Putamen (tissue), 1 donor: ENCODE results near the gene NECTIN3.
A peak's percentile ranks its signal among the peaks of the same experiment; 100 is the strongest.

ENCODE experiments used
- DNase-seq: peaks from one replicate; pipeline ENCODE4 v3.0.0-alpha.2; 2016; ENCODE audit warnings: low spot score

Gene NECTIN3

GRCh38 chr3:111071257-111072030 is at the start of gene NECTIN3:
NECTIN3 (plus strand) TSS chr3:111071816; CDS start chr3:111072018, 202 bp downstream.
- DNase-seq = peak; percentile 91

- no peak for DNase-seq
Observed at GRCh38 chr3:111027868-111028267, 43.7 kb upstream of the NECTIN3 start.

GRCh38 chr3:111031538-111031937 is 40.1 kb upstream of the NECTIN3 start:
- no peak for DNase-seq

- no peak for DNase-seq
Observed at GRCh38 chr3:111032677-111033076, 38.9 kb upstream of the NECTIN3 start.

GRCh38 chr3:111033470-111034050 is 38.1 kb upstream of the NECTIN3 start:
- DNase-seq = no peak

GRCh38 chr3:111035316-111035715 is 36.3 kb upstream of the NECTIN3 start:
- DNase-seq = no peak

GRCh38 chr3:111035902-111036301 is 35.7 kb upstream of the NECTIN3 start:
- no peak for DNase-seq

GRCh38 chr3:111040959-111041358 is 30.7 kb upstream of the NECTIN3 start:
- DNase-seq = no peak

- DNase-seq = no peak
Observed at GRCh38 chr3:111045564-111045963, 26.1 kb upstream of the NECTIN3 start.

- DNase-seq = no peak
Observed at GRCh38 chr3:111047042-111047441, 24.6 kb upstream of the NECTIN3 start.

GRCh38 chr3:111047812-111048435 is 23.7 kb upstream of the NECTIN3 start:
- no peak for DNase-seq

GRCh38 chr3:111051354-111051753 is 20.3 kb upstream of the NECTIN3 start:
- no peak for DNase-seq

- DNase-seq = no peak
Observed at GRCh38 chr3:111068574-111068973, 3.0 kb upstream of the NECTIN3 start.

- no peak for DNase-seq
Observed at GRCh38 chr3:111069974-111070771, 1.4 kb upstream of the NECTIN3 start.

- DNase-seq = peak; percentile 46
Observed at GRCh38 chr3:111070772-111071256, 802 bp upstream of the NECTIN3 start.

GRCh38 chr3:111072031-111072921 is 660 bp downstream of the NECTIN3 start:
- DNase-seq = peak; percentile 33

GRCh38 chr3:111073218-111073617 is 1.6 kb downstream of the NECTIN3 start:
- DNase-seq = no peak

- DNase-seq = no peak
Observed at GRCh38 chr3:111076732-111077131, 5.1 kb downstream of the NECTIN3 start.

- no peak for DNase-seq
Observed at GRCh38 chr3:111077369-111077768, 5.8 kb downstream of the NECTIN3 start.

GRCh38 chr3:111080413-111080812 is 8.8 kb downstream of the NECTIN3 start:
- DNase-seq = no peak

- DNase-seq = no peak
Observed at GRCh38 chr3:111081008-111081545, 9.5 kb downstream of the NECTIN3 start.
